ENCODE data around the gene HNRNPK.

The HNRNPK gene

GRCh38 chr9:83966209-83966582 lies 13.8 kb downstream of the HNRNPK start:
- TF ChIP-seq RAD21 (IDR thresholded peaks at IDR 0.05; ENCODE audit: low read depth) (no peak), CREB1 (IDR thresholded peaks at IDR 0.05; ENCODE audit: low read depth) (no peak), EP300 (IDR thresholded peaks at IDR 0.05; ENCODE audit: borderline replicate concordance) (no peak), ZBTB7A (IDR thresholded peaks at IDR 0.05; ENCODE audit: low read depth) (no peak), YY1 (IDR thresholded peaks at IDR 0.05; ENCODE audit: low read depth) (no peak), TCF12 (IDR thresholded peaks at IDR 0.05; ENCODE audit: low read depth) (no peak), EGR1 (IDR thresholded peaks at IDR 0.05) (no peak), TEAD4 (IDR thresholded peaks at IDR 0.05) (no peak), FOXM1 (IDR thresholded peaks at IDR 0.05; ENCODE audit: borderline replicate concordance, low read depth) (no peak), CEBPB (IDR thresholded peaks at IDR 0.05) (no peak), REST (IDR thresholded peaks at IDR 0.05; ENCODE audit: low read depth) (no peak), NFIC (IDR thresholded peaks at IDR 0.05) (no peak), TAF1 (IDR thresholded peaks at IDR 0.05; ENCODE audit: low read depth) (no peak)
- TF ChIP-seq, protein P1, sequence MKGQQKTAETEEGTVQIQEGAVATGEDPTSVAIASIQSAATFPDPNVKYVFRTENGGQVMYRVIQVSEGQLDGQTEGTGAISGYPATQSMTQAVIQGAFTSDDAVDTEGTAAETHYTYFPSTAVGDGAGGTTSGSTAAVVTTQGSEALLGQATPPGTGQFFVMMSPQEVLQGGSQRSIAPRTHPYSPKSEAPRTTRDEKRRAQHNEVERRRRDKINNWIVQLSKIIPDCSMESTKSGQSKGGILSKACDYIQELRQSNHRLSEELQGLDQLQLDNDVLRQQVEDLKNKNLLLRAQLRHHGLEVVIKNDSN (IDR thresholded peaks at IDR 0.05): no peak

DNA sequence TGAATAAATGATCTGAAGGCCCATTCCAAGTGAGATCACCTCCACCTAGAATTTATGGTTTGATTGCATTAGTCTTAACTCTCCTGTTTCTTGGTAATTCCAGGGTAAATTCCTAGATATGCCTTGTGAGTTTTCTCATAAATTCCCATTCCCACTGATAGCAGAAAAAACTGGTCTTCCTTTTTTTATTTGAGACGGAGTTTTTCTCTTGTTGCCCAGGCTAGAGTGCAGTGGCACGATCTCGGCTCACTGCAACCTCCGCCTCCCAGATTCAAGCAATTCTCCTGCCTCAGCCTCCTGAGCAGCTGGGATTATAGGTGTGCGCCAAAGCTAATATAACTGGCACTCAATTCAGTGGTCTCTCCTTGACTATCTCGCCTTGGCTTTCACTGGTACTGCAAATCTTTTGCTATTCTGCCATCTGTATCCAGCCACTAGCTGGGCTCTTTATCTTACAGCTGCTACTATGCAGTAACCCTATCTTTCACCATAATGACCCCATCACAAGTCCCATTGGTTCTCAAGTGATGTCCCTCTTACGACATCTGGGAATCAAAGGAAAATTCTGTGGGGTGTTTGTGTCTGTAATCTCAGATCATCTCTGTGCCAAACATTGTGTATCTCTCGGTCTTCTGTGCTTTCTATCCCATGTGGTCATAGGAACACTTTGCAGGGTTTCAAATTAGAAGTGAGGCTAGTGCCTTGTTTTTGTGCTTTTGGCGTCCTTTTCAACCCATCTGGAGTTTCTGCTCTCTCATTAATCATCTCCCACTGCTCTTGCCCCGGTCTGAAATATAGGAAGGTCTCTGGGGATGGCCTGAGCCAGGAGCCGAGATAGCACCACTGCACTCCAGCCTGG lies 14.4 kb downstream of the HNRNPK start:
- TF ChIP-seq TCF12 (IDR thresholded peaks at IDR 0.05; ENCODE audit: low read depth) (no peak), TEAD4 (IDR thresholded peaks at IDR 0.05) (no peak), CREB1 (IDR thresholded peaks at IDR 0.05; ENCODE audit: low read depth) (no peak), YY1 (IDR thresholded peaks at IDR 0.05; ENCODE audit: low read depth) (no peak), EP300 (IDR thresholded peaks at IDR 0.05; ENCODE audit: borderline replicate concordance) (no peak), NFIC (IDR thresholded peaks at IDR 0.05) (no peak), CEBPB (IDR thresholded peaks at IDR 0.05) (no peak), ZBTB7A (IDR thresholded peaks at IDR 0.05; ENCODE audit: low read depth) (no peak), MAX (IDR thresholded peaks at IDR 0.05) (no peak), RAD21 (IDR thresholded peaks at IDR 0.05; ENCODE audit: low read depth) (no peak)

- TF ChIP-seq ZBTB7A (IDR thresholded peaks at IDR 0.05; ENCODE audit: low read depth): no peak
- no peak for TF ChIP-seq CEBPB (IDR thresholded peaks at IDR 0.05)
- no peak for TF ChIP-seq RAD21 (IDR thresholded peaks at IDR 0.05; ENCODE audit: low read depth)
- TF ChIP-seq, protein P1 (IDR thresholded peaks at IDR 0.05): no peak
- no peak for TF ChIP-seq TEAD4 (IDR thresholded peaks at IDR 0.05)
- no peak for TF ChIP-seq TCF12 (IDR thresholded peaks at IDR 0.05; ENCODE audit: low read depth)
- no peak for TF ChIP-seq EP300 (IDR thresholded peaks at IDR 0.05; ENCODE audit: borderline replicate concordance)
Measured at GRCh38 chr9:83964973-83965349, 15.1 kb downstream of the HNRNPK start.

- TF ChIP-seq, protein P1 (IDR thresholded peaks at IDR 0.05): no peak
- 0 out of 2 replicates have a peak, but pooled peaks have one; percentile 21 for TF ChIP-seq NFIC (IDR thresholded peaks at IDR 0.05)
- TF ChIP-seq CEBPB (IDR thresholded peaks at IDR 0.05): peak; percentile 58
- TF ChIP-seq ZBTB7A (IDR thresholded peaks at IDR 0.05; ENCODE audit: low read depth): no peak
Measured at GRCh38 chr9:83962165-83962564, 17.9 kb downstream of the HNRNPK start.

GRCh38 chr9:83960991-83961390 lies 19.0 kb downstream of the HNRNPK start:
- no peak for TF ChIP-seq FOXM1 (IDR thresholded peaks at IDR 0.05; ENCODE audit: borderline replicate concordance, low read depth)
- no peak for TF ChIP-seq RAD21 (IDR thresholded peaks at IDR 0.05; ENCODE audit: low read depth)
- no peak for TF ChIP-seq TEAD4 (IDR thresholded peaks at IDR 0.05)
- TF ChIP-seq CEBPB (IDR thresholded peaks at IDR 0.05): no peak
- no peak for TF ChIP-seq EGR1 (IDR thresholded peaks at IDR 0.05)
- TF ChIP-seq YY1 (IDR thresholded peaks at IDR 0.05; ENCODE audit: low read depth): no peak
- no peak for TF ChIP-seq MAX (IDR thresholded peaks at IDR 0.05)
- no peak for TF ChIP-seq TAF1 (IDR thresholded peaks at IDR 0.05; ENCODE audit: low read depth)
- TF ChIP-seq TCF12 (IDR thresholded peaks at IDR 0.05; ENCODE audit: low read depth): no peak
- no peak for TF ChIP-seq ZBTB7A (IDR thresholded peaks at IDR 0.05; ENCODE audit: low read depth)
- TF ChIP-seq NFIC (IDR thresholded peaks at IDR 0.05): no peak
- TF ChIP-seq REST (IDR thresholded peaks at IDR 0.05; ENCODE audit: low read depth): no peak
- TF ChIP-seq CREB1 (IDR thresholded peaks at IDR 0.05; ENCODE audit: low read depth): no peak
